OCI-LY3 (cell line): ENCODE data around the gene KRT27.

Experiments
- CTCF ChIP-seq: fragments of 200-600, 300-600 bp; sonication (generic); IDR thresholded peaks from 2 replicates; pipeline ENCODE4 v1.5.1; 2014; ENCODE audit warnings: antibody characterized with exemption, low read length, low read depth
- EZH2phosphoT487 ChIP-seq: fragments of 200-600 bp; shearing (Covaris generic); IDR thresholded peaks from 2 replicates; pipeline ENCODE4 v1.6.1; 2018; ENCODE audit warnings: antibody characterized with exemption, mixed run types, low read depth

- no peak for TF ChIP-seq EZH2phosphoT487
- TF ChIP-seq CTCF = no peak
Measured at GRCh38 chr17:40778461-40778860, 3.9 kb downstream of the KRT27 start.
